Endothelial cell of umbilical vein (primary cell): Measurements from ENCODE around the gene PHC3. TPM values are rescaled to one million over a fixed set of nuclear protein-coding genes. Genes with fewer than 3 reads are reported as not detected.

Source experiments
- Bru-seq: library from RNA; stranded (reverse); fragments of 400-500 nt; gene quantifications from one replicate; lab custom pipeline; 2021; lab: Mats Ljungman, UMichigan
- BruChase-seq, 2 experiments: library from RNA; stranded (reverse); fragments of 400-500 nt; gene quantifications; one replicate each; lab custom pipeline; 2021; lab: Mats Ljungman, UMichigan
- BruUV-seq: library from RNA; stranded (reverse); fragments of 400-500 nt; replicated peaks from 2 replicates; lab custom pipeline; 2021; lab: Mats Ljungman, UMichigan
- CTCF ChIA-PET: fragments of 300-600, 350-600 bp; sonication (Branson Sonifier 250); formaldehyde crosslinking; loops from one replicate; lab custom pipeline; 2021; ENCODE audit warnings: antibody characterized with exemption, inconsistent platforms; lab: Charles Lee
- POLR2A ChIA-PET: fragments of 300-600, 350-600 bp; sonication (Branson Sonifier 250); formaldehyde crosslinking; loops from one replicate; lab custom pipeline; 2021; ENCODE audit warnings: antibody characterized with exemption, inconsistent platforms; lab: Charles Lee
- DNase-seq: peaks from one replicate; pipeline ENCODE4 v3.0.0-alpha.2; 2011; ENCODE audit warnings: low read depth, low spot score
- FAIRE-seq: peaks from 2 replicates; lab custom pipeline; 2011; peaks lifted over from hg19 to GRCh38; lab: Jason Lieb, UNC
- H2AFZ ChIP-seq: 2 replicates; pipeline ENCODE4 v1.6.0; 2012; ENCODE audit warnings: low read depth, low read length, control low read depth, inconsistent platforms
- H3K27ac ChIP-seq: 2 replicates; pipeline ENCODE4 v1.5.1; 2011; ENCODE audit warnings: low read depth, mild to moderate bottlenecking, control low read depth, low read length, moderate library complexity; ENCODE audit not compliant: insufficient read depth
- H3K27me3 ChIP-seq, 2 experiments: 2 replicates each; pipeline versions ENCODE4 v1.6.0 to v1.6.1; 2011; ENCODE audit warnings: low read length in 2 of 2, mixed read lengths in 1 of 2; ENCODE audit not compliant: control insufficient read depth in 2 of 2, insufficient read depth in 2 of 2
- H3K36me3 ChIP-seq, 2 experiments: 2 replicates in 1 of 2; 3 replicates in 1 of 2; pipeline ENCODE4 v1.5.1; 2011; ENCODE audit warnings: low read length in 2 of 2, mild to moderate bottlenecking in 1 of 2, moderate library complexity in 1 of 2; ENCODE audit not compliant: control insufficient read depth in 2 of 2, insufficient read depth in 2 of 2; ENCODE audit errors: extremely low read depth in 1 of 2
- H3K4me1 ChIP-seq: 3 replicates; pipeline ENCODE4 v1.5.1; 2011; ENCODE audit warnings: mild to moderate bottlenecking, low read length; ENCODE audit not compliant: control insufficient read depth, insufficient read depth; ENCODE audit errors: extremely low read depth
- H3K4me2 ChIP-seq: 2 replicates; pipeline ENCODE4 v1.6.1; 2011; ENCODE audit warnings: low read length, control low read depth, mixed read lengths; ENCODE audit not compliant: insufficient read depth
- H3K4me3 ChIP-seq, 3 experiments: fragments of 200-600 bp in 1 of 3; sonication (generic), shearing (Covaris generic) in 1 of 3; replicated peaks in 1 of 3; 2 replicates each; pipeline ENCODE4 v1.5.1; 2011 to 2016; ENCODE audit warnings: control low read depth in 3 of 3, low read length in 3 of 3, mild to moderate bottlenecking in 2 of 3, inconsistent platforms in 1 of 3, low read depth in 1 of 3, moderate library complexity in 1 of 3; ENCODE audit not compliant: insufficient read depth in 1 of 3
- H3K79me2 ChIP-seq: 2 replicates; pipeline ENCODE4 v1.6.0; 2012; ENCODE audit warnings: low read length, inconsistent platforms; ENCODE audit not compliant: control insufficient read depth, insufficient read depth
- H3K9ac ChIP-seq: replicated peaks from 2 replicates; pipeline ENCODE3; 2011; ENCODE audit warnings: low read length, control low read depth; ENCODE audit not compliant: insufficient read depth; ENCODE audit errors: extremely low read depth
- H3K9me1 ChIP-seq: replicated peaks from 3 replicates; pipeline ENCODE4 v1.6.0; 2011; ENCODE audit warnings: mild to moderate bottlenecking, low read length; ENCODE audit not compliant: control insufficient read depth, insufficient read depth; ENCODE audit errors: extremely low read depth
- H3K9me3 ChIP-seq: replicated peaks from 2 replicates; pipeline ENCODE4 v1.5.1; 2012; ENCODE audit warnings: low read length, inconsistent platforms; ENCODE audit not compliant: control insufficient read depth, insufficient read depth
- H4K20me1 ChIP-seq: replicated peaks from 2 replicates; pipeline ENCODE3; 2011; ENCODE audit warnings: mild to moderate bottlenecking, low read length; ENCODE audit not compliant: control insufficient read depth, insufficient read depth; ENCODE audit errors: extremely low read depth
- FOS ChIP-seq: IDR thresholded peaks from 2 replicates; pipeline ENCODE4 v1.6.1; 2011; ENCODE audit warnings: mild to moderate bottlenecking, low read length, moderate library complexity, borderline replicate concordance; ENCODE audit not compliant: insufficient read depth
- MYC ChIP-seq: IDR thresholded peaks from one replicate; pipeline ENCODE4 v1.6.1; 2011; ENCODE audit warnings: mild to moderate bottlenecking, low read depth, low read length
- POLR2A ChIP-seq: IDR thresholded peaks from 2 replicates; pipeline ENCODE4 v1.6.1; 2012; ENCODE audit warnings: low read depth, mild to moderate bottlenecking, control low read depth, low read length
- POLR2AphosphoS5 ChIP-seq: IDR thresholded peaks from 2 replicates; pipeline ENCODE4 v1.6.1; 2012; ENCODE audit warnings: low read depth, mild to moderate bottlenecking, control low read depth, low read length, moderate library complexity; ENCODE audit not compliant: insufficient read depth
- dilution Hi-C: fragments of 300-500 bp; cut with MboI; formaldehyde crosslinking; loops from one replicate; pipeline ENCODE4 v1.15.0; 2019; ENCODE audit warnings: low sequenced_read_pairs; ENCODE audit not compliant: extremely low pct_ligation_motif_present
- intact Hi-C: fragments of 100-400 bp; cut with micrococcal nuclease; formaldehyde crosslinking; loops from one replicate; pipeline ENCODE4 v1.10.0; 2022
- long read RNA-seq: library from polyadenylated mRNA; stranded (forward); transcript quantifications from one replicate; pipeline ENCODE4 v2.0.0, GENCODE V29; 2021
- polyA minus RNA-seq, 3 experiments: library from RNA; depleted of rRNA, polyadenylated mRNA; stranded (reverse); fragments of >200 nt; gene quantifications; 1 replicate in 1 of 3; 2 replicates in 2 of 3; pipeline ENCODE4 v1.2.3, GENCODE V29; 2011
- polyA plus RNA-seq, 4 experiments: library from polyadenylated mRNA; depleted of rRNA in 3 of 4; stranded (reverse) in 3 of 4; unstranded in 1 of 4; fragments of >200 nt; gene quantifications; 2 replicates each; pipeline versions ENCODE4 v1.2.1 to v1.2.3, GENCODE V29; 2011 to 2012; ENCODE audit warnings: missing spikeins in 1 of 4
- total RNA-seq: library from RNA; stranded (reverse); gene quantifications from 2 replicates; pipeline ENCODE4 v1.2.3, GENCODE V29; 2021
- TF ChIP-seq, protein P1 (sequence below): IDR thresholded peaks from 2 replicates; pipeline ENCODE4 v1.6.1; 2011; ENCODE audit not compliant: insufficient read depth, insufficient read length
- TF ChIP-seq, protein P2 (sequence below), 2 donors: IDR thresholded peaks; 1 replicate in 1 of 2; 2 replicates in 1 of 2; pipeline ENCODE4 v1.5.1; 2011; ENCODE audit warnings: low read length in 2 of 2, mild to moderate bottlenecking in 2 of 2, moderate library complexity in 2 of 2, control low read depth in 1 of 2, inconsistent platforms in 1 of 2, low read depth in 1 of 2; ENCODE audit not compliant: insufficient read depth in 1 of 2; ENCODE audit errors: extremely low read depth in 1 of 2

PHC3 gene, protein sequence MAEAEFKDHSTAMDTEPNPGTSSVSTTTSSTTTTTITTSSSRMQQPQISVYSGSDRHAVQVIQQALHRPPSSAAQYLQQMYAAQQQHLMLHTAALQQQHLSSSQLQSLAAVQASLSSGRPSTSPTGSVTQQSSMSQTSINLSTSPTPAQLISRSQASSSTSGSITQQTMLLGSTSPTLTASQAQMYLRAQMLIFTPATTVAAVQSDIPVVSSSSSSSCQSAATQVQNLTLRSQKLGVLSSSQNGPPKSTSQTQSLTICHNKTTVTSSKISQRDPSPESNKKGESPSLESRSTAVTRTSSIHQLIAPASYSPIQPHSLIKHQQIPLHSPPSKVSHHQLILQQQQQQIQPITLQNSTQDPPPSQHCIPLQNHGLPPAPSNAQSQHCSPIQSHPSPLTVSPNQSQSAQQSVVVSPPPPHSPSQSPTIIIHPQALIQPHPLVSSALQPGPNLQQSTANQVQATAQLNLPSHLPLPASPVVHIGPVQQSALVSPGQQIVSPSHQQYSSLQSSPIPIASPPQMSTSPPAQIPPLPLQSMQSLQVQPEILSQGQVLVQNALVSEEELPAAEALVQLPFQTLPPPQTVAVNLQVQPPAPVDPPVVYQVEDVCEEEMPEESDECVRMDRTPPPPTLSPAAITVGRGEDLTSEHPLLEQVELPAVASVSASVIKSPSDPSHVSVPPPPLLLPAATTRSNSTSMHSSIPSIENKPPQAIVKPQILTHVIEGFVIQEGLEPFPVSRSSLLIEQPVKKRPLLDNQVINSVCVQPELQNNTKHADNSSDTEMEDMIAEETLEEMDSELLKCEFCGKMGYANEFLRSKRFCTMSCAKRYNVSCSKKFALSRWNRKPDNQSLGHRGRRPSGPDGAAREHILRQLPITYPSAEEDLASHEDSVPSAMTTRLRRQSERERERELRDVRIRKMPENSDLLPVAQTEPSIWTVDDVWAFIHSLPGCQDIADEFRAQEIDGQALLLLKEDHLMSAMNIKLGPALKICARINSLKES
- total RNA-seq = 34.4 and 45.8 TPM in 2 replicates
- polyA plus RNA-seq = 35.7 and 41.1 TPM in 2 replicates
- polyA plus RNA-seq (2011; cell fraction: cytosol; rRNA removed) = 19.8 and 20.2 TPM in 2 replicates
- polyA plus RNA-seq (2011; cell fraction: nucleus; rRNA removed) = 58.8 and 68.0 TPM in 2 replicates
- polyA plus RNA-seq (2012) = 16.8 and 33.9 TPM in 2 replicates
- 152 and 183 TPM in 2 replicates for polyA minus RNA-seq
- 28.2 TPM for polyA minus RNA-seq (2011; cell fraction: cytosol; rRNA and poly(A)+ RNA removed)
- polyA minus RNA-seq (2011; cell fraction: nucleus; rRNA and poly(A)+ RNA removed) = 94.6 and 164 TPM in 2 replicates
- percentile 90 among the genes with signal in this experiment for Bru-seq, nascent RNA
- percentile 90 among the genes with signal in this experiment for BruChase-seq, experiment 1, labeled RNA remaining after a 6-hour chase
- BruChase-seq, experiment 2, labeled RNA remaining after a 2-hour chase = percentile 92 among the genes with signal in this experiment
- long read RNA-seq, partial matches to known transcripts = 0 of 8 reads
- long read RNA-seq, other reads (novel, unspliced or antisense) = 8 of 8 reads

DNA sequence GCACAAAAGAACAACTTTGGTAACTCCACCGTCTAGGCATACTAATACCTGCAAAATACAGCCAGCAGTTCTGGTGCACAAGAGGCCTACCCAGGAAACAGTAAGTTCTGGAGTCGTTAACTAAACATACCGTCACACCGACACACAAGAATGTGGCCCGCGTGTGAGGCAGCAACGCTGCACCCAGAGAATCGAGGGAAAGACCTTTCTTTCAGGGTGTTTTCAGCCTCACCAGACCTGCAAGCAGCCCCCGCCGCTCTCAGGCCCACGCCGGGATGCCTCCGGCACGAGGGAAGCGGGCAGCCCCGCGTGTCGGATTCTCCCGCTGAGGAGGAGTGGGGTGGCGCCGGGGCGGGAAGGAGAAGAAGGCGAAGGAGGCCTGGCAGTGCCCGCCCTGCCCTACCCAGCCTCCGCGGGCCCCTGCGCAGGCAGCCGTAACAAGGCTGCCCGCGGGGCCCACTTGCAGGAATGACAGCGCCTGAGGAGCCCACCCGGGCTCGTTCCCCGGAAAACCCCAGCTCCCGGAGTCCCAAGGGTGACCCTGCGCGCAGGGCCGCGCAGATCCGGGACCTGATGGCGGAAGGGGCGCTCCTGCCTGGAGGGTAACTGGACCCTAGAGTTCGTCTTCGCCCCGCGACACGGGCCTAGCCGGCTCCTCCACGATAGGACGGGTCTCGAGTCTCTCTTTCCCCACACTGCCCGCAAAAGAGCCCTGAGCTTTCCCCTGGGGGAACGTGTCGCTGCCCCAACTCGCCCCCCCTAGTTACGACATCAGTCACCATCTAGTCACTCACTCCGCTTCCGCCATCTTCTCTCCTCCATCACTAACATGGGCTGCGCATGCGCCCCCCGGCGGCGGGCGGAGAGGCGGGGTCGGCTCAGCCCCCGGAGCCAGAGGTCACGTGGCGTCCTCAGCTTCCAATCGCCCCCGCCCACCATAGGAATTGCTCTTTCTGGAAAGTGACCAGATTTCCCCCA lies at the start of gene PHC3:
Gene PHC3 (minus strand): TSS at position 826 of the 978 bp plus-strand sequence. CDS start 18 bp downstream, at position 808.
- peak within 1 kb of the TSS; percentile 83 for H3K9ac ChIP-seq
- intact Hi-C loops = loop anchor here (1.0 to 10.0 kb wide), 4 partner anchors 41 to 664 kb away; partner anchors contain the start of genes LRRC31 and PRKCI
- no peaks in the 10 kb centered on the region for H3K27me3 ChIP-seq
- H3K9me3 ChIP-seq = no peaks in the 10 kb centered on the region
- peak within 1 kb of the TSS; percentile 91 for H3K4me2 ChIP-seq
- no peaks in the 10 kb centered on the region for H3K9me1 ChIP-seq
- no TSS peak for BruUV-seq
- H2AFZ ChIP-seq = peak within 1 kb of the TSS; percentile 81
- H3K4me1 ChIP-seq = peaks cover 11% of the 10 kb centered on the region
- POLR2A ChIA-PET = interaction anchor here (0.7 to 1.0 kb wide), 2 partner anchors 17 to 83 kb away, joined by 3 to 4 read pairs; no protein-coding TSS in a partner anchor
- dilution Hi-C loops = no loop called here
- no peak for TF ChIP-seq MYC
- TF ChIP-seq POLR2AphosphoS5 = peak; percentile 79
- TF ChIP-seq FOS = no peak
- TF ChIP-seq, protein P1, sequence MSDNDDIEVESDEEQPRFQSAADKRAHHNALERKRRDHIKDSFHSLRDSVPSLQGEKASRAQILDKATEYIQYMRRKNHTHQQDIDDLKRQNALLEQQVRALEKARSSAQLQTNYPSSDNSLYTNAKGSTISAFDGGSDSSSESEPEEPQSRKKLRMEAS = peak; percentile 93
- TF ChIP-seq, protein P2, sequence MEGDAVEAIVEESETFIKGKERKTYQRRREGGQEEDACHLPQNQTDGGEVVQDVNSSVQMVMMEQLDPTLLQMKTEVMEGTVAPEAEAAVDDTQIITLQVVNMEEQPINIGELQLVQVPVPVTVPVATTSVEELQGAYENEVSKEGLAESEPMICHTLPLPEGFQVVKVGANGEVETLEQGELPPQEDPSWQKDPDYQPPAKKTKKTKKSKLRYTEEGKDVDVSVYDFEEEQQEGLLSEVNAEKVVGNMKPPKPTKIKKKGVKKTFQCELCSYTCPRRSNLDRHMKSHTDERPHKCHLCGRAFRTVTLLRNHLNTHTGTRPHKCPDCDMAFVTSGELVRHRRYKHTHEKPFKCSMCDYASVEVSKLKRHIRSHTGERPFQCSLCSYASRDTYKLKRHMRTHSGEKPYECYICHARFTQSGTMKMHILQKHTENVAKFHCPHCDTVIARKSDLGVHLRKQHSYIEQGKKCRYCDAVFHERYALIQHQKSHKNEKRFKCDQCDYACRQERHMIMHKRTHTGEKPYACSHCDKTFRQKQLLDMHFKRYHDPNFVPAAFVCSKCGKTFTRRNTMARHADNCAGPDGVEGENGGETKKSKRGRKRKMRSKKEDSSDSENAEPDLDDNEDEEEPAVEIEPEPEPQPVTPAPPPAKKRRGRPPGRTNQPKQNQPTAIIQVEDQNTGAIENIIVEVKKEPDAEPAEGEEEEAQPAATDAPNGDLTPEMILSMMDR (IDR thresholded peaks at IDR 0.05; ENCODE audit: extremely low read depth in 1 of 2, insufficient read depth in 1 of 2, low read depth in 1 of 2, low read length in 2 of 2) = no peak
- peak; percentile 90 for TF ChIP-seq POLR2A
- peaks cover 33% of the 10 kb centered on the region for H3K79me2 ChIP-seq
- no peaks in the 10 kb centered on the region for H4K20me1 ChIP-seq
- peak; percentile 95 for DNase-seq
- FAIRE-seq = peak; percentile 74
- CTCF ChIA-PET = interaction anchor here (0.5 to 1.1 kb wide), 2 partner anchors 25 to 636 kb away, joined by 3 to 5 read pairs; no protein-coding TSS in a partner anchor
- H3K4me3 ChIP-seq = peak within 1 kb of the TSS; percentile 50 to 88 (median 77)
- H3K27ac ChIP-seq = peak within 1 kb of the TSS; percentile 44
- peaks cover 6 to 7% of the 10 kb centered on the region in 2 experiments for H3K36me3 ChIP-seq
